HG02759 (cell line): ENCODE measurements around the gene LRRC8B.

Source experiments
- ATAC-seq: cut with Tn5 transposase; IDR thresholded peaks from one replicate; pipeline ENCODE4 v1.9.1; 2021; ENCODE audit warnings: mild to moderate bottlenecking, moderate library complexity; ENCODE audit not compliant: unreplicated experiment

The LRRC8B gene

DNA sequence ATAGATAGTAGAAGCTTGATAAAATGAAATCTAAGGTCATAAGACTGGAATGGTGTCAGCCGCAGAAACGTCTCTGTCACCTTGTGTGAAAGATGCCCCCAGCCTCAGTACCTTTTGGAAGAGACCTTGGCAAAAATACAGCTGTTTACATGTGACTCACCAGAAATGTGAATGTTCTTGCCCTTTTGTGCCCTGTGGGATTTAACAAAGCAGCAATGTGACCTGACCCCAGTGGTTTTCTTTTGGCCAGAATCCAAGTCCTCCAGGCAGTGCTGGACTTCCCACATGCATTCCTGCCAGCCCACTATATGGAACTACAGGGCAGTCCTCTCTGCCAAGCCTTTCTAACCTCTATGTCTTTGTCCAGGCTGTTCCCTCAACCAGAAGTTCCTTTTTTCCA, 81.1 kb downstream of the LRRC8B start:
- ATAC-seq = no peak

GRCh38 chr1:89606227-89606980, 81.8 kb downstream of the LRRC8B start:
- ATAC-seq = no peak

DNA sequence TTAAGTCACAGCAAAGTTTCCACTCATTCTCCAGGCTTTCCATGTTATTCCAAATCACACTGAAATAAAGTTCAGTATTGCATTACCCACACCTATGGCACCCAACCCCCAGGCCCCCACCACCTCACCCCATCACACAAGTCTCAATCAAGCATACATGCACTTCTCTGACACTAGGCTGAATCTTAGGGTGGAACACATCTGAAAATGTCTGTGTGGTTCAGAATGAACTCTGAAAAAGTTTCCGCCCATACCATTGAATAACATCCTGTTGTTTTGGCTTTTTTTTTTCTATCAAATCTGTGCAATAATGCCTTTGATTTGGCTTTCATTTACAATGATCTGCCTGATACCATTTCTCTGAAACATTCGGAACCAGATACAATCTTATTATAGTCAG, 82.5 kb downstream of the LRRC8B start:
- ATAC-seq = no peak

DNA sequence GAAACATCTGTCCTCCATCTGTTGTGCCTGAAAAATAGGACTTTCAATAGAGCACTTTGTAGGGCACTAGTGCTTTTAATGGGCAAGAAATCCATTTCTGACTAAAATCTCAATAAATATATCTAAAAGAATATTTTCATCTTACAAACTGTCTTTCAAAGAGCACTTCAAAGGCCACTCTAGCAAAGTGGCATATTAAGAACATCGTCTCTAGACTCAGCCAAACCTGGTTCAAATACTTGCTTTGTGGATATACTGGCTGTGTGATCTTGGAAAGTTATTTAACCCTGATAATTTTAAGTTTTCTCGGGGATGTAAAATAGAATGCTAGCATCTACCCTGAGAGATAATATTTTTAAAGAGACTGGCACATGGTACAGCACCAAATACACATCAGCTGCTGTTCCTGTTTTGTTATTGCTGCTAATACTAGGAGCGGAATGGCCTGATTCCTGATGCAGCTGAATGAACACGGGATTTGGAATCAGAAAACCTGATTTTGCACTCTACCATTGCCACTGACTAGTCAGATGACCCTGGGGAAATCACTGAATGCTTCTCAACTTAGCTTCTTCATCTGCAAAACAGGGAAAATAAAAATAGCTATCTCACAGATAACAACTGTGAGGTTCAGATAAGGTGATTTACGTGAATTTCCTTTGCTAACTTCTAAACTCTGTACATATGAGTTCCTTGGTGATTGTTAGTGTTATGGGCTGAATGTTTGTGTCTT, 83.1 kb downstream of the LRRC8B start:
- ATAC-seq = no peak

DNA sequence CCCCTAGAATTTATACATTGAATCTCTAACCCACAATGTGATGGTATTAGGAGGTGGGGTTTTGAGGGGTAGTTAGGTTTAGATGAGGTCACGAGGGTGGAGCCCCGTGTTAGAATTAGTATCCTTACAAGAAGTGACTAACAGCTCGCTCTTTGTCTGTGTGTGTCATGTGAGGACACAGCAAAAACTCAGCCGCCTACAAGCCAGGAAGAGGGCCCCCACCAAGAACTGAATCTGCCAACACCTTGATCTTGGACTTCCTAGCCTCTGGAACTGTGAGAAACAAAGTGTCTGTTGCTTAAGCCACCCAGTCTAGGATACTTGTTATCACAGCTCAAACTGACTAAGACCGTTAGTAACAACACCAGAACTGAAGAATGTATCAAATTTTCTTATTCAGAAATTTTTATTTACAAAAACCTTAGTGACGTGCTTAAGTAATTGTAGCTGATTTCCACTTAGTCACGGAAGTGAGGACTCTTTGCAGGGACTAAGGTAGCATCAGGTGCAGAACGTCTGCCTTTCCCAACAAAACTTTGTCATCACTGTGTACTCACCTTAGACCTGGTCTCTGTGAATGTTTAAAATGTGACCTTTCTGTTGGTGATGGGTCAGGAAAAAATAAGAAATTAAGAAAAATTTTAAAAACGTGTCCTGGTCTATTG, 83.8 kb downstream of the LRRC8B start:
- no peak for ATAC-seq

- ATAC-seq = no peak
These were observed 84.5 kb downstream of the LRRC8B start for GRCh38 chr1:89608984-89609725.

DNA sequence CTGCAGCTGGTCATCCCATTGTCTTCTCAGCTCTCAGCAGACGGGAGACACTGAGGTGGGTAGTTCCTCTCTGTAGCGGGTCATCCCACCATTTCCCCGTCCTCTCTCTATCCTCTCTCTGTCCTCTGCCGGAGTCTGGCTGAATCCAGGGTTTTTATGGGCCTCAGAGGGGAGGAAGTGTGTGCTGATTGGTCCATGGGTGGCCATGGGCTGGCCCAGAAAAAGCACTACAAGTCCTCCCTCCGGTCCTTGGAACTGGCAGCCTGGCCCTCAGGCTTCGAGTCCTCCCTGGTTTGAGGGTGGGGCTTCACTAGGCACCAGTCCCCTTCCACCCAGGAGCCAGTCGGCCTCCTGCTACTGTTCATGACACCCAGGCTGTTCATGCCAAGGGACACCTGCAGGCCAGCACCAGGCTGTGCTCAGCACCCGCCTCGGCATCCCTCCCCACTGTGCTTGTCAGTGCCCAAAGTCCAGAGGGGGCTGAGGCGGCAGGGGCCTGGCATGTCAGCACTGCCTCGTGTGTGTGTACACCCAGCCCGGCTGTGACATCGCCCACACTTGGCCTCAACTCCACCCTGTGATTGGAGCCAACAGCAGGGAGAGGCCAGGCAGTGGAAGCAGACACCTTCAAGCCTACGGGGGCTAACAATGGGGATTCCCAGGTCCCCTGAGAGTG, 85.3 kb downstream of the LRRC8B start:
- no peak for ATAC-seq

- ATAC-seq = no peak
These were observed 85.9 kb downstream of the LRRC8B start for GRCh38 chr1:89610457-89611011.

DNA sequence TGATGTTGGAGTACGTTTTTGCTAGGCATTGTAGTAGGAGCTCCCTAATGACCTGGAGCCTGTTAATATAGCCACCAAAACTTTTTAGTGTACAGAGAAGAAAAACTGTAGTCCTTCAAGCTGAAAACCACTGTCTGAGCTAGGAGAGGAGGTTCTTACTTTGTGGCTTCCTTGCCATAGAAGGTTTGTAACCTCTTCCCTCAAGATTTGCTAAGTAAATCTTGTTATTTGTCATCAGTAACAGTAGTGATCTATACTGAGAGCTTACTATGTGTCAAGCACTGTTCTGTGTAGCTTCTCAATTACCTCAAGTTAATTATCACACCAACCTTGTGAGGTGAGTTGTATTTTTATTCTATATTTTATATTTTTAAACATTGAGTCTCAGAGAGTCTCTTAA, 87.1 kb downstream of the LRRC8B start:
- ATAC-seq = peak; percentile 96

GRCh38 chr1:89613928-89614327, 89.3 kb downstream of the LRRC8B start:
- no peak for ATAC-seq

DNA sequence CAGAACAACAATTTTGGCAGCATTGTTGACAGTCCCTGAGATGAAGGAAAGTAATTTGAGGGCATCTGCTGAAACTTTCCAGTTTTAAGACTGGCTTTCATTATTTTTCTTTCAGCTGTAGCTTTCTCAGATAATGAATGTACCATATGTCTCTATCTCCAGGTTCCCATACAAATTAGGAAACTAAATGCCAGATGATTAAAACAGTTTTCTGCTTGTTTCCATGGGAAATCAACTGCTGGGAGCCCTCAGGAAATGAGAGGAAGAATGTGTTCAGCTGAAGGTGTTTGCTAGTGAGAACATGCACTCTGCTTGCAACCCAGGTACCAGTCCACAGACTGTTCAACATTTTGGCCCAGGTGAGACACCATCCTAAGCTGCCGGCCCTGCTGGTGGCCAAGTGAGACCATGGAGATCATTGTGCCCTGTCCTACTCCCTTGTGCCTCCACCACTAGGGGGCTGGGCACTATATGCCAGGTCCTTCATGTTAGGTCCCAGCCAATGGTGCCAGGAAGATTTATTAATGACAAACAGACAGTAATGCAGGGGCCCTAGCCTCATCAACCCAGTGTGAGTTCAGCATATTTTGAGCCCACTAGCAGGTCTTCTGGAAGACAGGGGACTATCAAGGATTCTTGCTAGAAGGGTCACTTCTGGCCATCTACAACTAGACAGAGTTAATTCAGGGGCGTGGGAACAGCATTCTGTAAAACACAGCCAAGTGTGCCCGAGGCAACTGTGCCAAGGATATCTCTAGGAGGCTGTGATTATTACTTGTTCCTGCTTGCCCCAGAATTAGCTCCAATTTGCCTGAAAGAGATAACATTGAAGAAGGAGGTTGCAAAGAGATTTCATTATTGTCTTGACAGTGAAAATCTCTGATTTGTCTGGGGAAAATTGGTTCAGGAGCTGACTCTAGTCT, 91.3 kb downstream of the LRRC8B start:
- no peak for ATAC-seq

DNA sequence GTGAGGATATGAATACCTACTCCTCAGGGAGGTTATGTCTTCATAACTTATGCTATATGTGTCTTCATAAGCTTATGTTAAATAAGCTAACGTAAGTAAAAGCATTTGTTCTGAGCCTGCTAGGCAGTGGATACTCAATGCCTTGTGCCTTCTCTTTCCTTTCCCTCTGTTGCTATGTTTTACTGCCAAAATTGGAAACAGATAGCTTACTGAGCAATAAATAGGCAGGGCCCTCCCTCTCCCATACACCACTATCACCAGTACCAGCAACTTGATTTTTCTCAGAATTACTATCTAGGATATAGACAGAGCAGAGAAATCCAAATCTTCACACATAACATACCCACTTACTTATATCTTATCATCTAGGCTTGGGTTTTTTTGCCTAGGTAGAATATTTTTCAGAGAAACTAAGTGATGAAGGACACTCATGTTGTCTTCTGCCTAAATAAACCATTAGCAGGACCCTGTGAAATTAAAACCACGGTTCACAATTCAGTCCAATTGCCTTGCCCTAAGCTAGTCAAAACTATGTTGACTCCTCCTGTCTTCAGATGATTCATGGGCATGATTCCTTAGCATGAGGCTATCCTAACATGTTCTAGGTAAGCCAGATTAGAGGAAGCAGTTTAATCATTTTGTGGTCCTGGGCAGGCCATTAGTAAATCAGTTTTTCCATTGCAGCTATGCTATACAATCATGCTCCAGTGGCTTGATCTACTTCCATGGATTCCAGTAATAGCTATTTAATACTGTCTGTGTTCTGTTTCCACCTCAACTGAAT, 92.4 kb downstream of the LRRC8B start:
- ATAC-seq = no peak

DNA sequence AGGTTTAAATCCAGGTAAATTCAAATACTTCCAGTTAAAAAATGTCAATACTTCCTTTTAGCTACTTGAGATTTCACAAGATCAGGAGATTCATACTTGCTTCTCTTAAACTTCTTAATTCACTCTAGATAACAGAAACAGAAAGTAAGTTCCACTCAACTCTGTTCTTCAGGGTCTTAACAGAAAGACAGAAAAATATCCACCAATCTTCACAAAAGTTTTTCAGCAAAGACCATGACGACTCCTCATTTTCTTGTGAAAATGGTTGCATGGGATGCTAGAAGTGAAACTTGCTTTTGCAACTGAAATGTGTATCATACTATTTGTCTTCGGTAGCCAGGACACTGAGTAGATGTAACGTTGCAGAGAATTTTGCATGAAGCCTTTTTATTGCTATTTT, 96.0 kb downstream of the LRRC8B start:
- no peak for ATAC-seq

GRCh38 chr1:89622895-89623294, 98.3 kb downstream of the LRRC8B start:
- ATAC-seq = no peak

- no peak for ATAC-seq
These were observed 99.7 kb downstream of the LRRC8B start for GRCh38 chr1:89624314-89624713.

- ATAC-seq = no peak
These were observed 100.2 kb downstream of the LRRC8B start for GRCh38 chr1:89624715-89625323.

GRCh38 chr1:89627596-89627962, 103.0 kb downstream of the LRRC8B start:
- ATAC-seq = no peak

- no peak for ATAC-seq
These were observed 104.5 kb downstream of the LRRC8B start for GRCh38 chr1:89629146-89629545.
